IPS-20b (cell line): ENCODE data around the gene CCDC188.
"Not testable (repeated sequence)": the region's sequence is repeated elsewhere in the genome, so short reads cannot be mapped to it uniquely, and the experiment has no call there.

ENCODE experiments used
- H3K27ac ChIP-seq: one replicate; pipeline ENCODE4 v1.5.1; 2013; ENCODE audit warnings: low read length
- H3K27me3 ChIP-seq: 2 replicates; pipeline ENCODE4 v1.6.1; 2013; ENCODE audit warnings: mild to moderate bottlenecking, low read length, inconsistent platforms; ENCODE audit not compliant: insufficient read depth
- H3K36me3 ChIP-seq: 2 replicates; pipeline ENCODE4 v1.6.1; 2013; ENCODE audit warnings: low read depth, mild to moderate bottlenecking, inconsistent platforms, low read length, moderate library complexity; ENCODE audit not compliant: insufficient read depth
- H3K4me1 ChIP-seq: 2 replicates; pipeline ENCODE4 v1.6.1; 2013; ENCODE audit warnings: mild to moderate bottlenecking, control low read depth, inconsistent platforms, low read length, moderate library complexity; ENCODE audit not compliant: insufficient read depth
- H3K4me3 ChIP-seq: 2 replicates; pipeline ENCODE4 v1.5.1; 2013; ENCODE audit warnings: mild to moderate bottlenecking, low read length, inconsistent platforms
- H3K9ac ChIP-seq: 2 replicates; pipeline ENCODE4 v1.6.1; 2013; ENCODE audit warnings: low read depth, mild to moderate bottlenecking, inconsistent platforms, low read length, moderate library complexity
- H3K9me3 ChIP-seq: 2 replicates; pipeline ENCODE4 v1.6.1; 2013; ENCODE audit warnings: mild to moderate bottlenecking, low read depth, low read length, inconsistent platforms; ENCODE audit not compliant: insufficient read depth

Gene CCDC188

GRCh38 chr22:20164863-20165262 is 14.0 kb upstream of the CCDC188 start:
- Histone ChIP-seq H3K27ac (no peak overlapping the region), H3K9ac (no peak overlapping the region), H3K36me3 (no peaks in the 10 kb centered on the region), H3K9me3 (no peaks in the 10 kb centered on the region), H3K4me1 (no peaks in the 10 kb centered on the region), H3K27me3 (no peaks in the 10 kb centered on the region), H3K4me3 (no peak overlapping the region)

GRCh38 chr22:20160041-20160440 is 9.2 kb upstream of the CCDC188 start:
- no peaks in the 10 kb centered on the region for H3K9me3 ChIP-seq
- H3K36me3 ChIP-seq: no peaks in the 10 kb centered on the region
- peaks cover 3% of the 10 kb centered on the region; the same call in 1 of the 2 replicates for H3K4me1 ChIP-seq
- H3K27me3 ChIP-seq: no peaks in the 10 kb centered on the region
- H3K27ac ChIP-seq: no peak overlapping the region
- H3K9ac ChIP-seq: no peak overlapping the region
- H3K4me3 ChIP-seq: no peak overlapping the region

GRCh38 chr22:20159531-20159930 is 8.7 kb upstream of the CCDC188 start:
- H3K4me1 ChIP-seq, H3K27me3 ChIP-seq, H3K4me3 ChIP-seq, H3K9ac ChIP-seq, H3K27ac ChIP-seq, H3K9me3 ChIP-seq, H3K36me3 ChIP-seq: not testable (repeated sequence)

- peak overlapping the region; percentile 45; the same call in 1 of the 2 replicates for H3K9ac ChIP-seq
- H3K9me3 ChIP-seq: no peaks in the 10 kb centered on the region
- H3K27ac ChIP-seq: no peak overlapping the region
- H3K27me3 ChIP-seq: no peaks in the 10 kb centered on the region
- H3K36me3 ChIP-seq: no peaks in the 10 kb centered on the region
- peaks cover 3% of the 10 kb centered on the region; the same call in 1 of the 2 replicates for H3K4me1 ChIP-seq
- no peak overlapping the region for H3K4me3 ChIP-seq
These were observed 8.2 kb upstream of the CCDC188 start for GRCh38 chr22:20159076-20159475.

GRCh38 chr22:20158391-20159036 is 7.7 kb upstream of the CCDC188 start:
- no peak overlapping the region for H3K4me3 ChIP-seq
- H3K4me1 ChIP-seq: peaks cover 3% of the 10 kb centered on the region; the same call in 1 of the 2 replicates
- H3K9ac ChIP-seq: peak overlapping the region; percentile 45; the same call in 1 of the 2 replicates
- no peaks in the 10 kb centered on the region for H3K9me3 ChIP-seq
- H3K27ac ChIP-seq: no peak overlapping the region
- no peaks in the 10 kb centered on the region for H3K36me3 ChIP-seq
- no peaks in the 10 kb centered on the region for H3K27me3 ChIP-seq

GRCh38 chr22:20157430-20158183 is 6.8 kb upstream of the CCDC188 start:
- H3K27ac ChIP-seq: no peak overlapping the region
- H3K27me3 ChIP-seq: no peaks in the 10 kb centered on the region
- H3K9ac ChIP-seq: no peak overlapping the region
- no peak overlapping the region for H3K4me3 ChIP-seq
- H3K36me3 ChIP-seq: no peaks in the 10 kb centered on the region
- H3K9me3 ChIP-seq: no peaks in the 10 kb centered on the region
- H3K4me1 ChIP-seq: peaks cover 3% of the 10 kb centered on the region; the same call in 1 of the 2 replicates

- Histone ChIP-seq H3K9ac (no peak overlapping the region), H3K9me3 (no peaks in the 10 kb centered on the region), H3K27me3 (no peaks in the 10 kb centered on the region), H3K4me3 (no peak overlapping the region), H3K4me1 (peaks cover 3% of the 10 kb centered on the region; the same call in 1 of the 2 replicates), H3K27ac (no peak overlapping the region), H3K36me3 (no peaks in the 10 kb centered on the region)
These were observed 6.0 kb upstream of the CCDC188 start for GRCh38 chr22:20156611-20157429.

GRCh38 chr22:20156042-20156389 is 5.2 kb upstream of the CCDC188 start:
- Histone ChIP-seq H3K9ac (no peak overlapping the region), H3K27me3 (no peaks in the 10 kb centered on the region), H3K27ac (no peak overlapping the region), H3K9me3 (no peaks in the 10 kb centered on the region), H3K4me3 (no peak overlapping the region), H3K4me1 (peaks cover 3% of the 10 kb centered on the region; the same call in 1 of the 2 replicates), H3K36me3 (no peaks in the 10 kb centered on the region)

GRCh38 chr22:20155330-20156041 is 4.6 kb upstream of the CCDC188 start:
- H3K27ac ChIP-seq: no peak overlapping the region
- no peaks in the 10 kb centered on the region for H3K27me3 ChIP-seq
- no peaks in the 10 kb centered on the region for H3K36me3 ChIP-seq
- H3K9me3 ChIP-seq: no peaks in the 10 kb centered on the region
- H3K9ac ChIP-seq: no peak overlapping the region
- H3K4me1 ChIP-seq: peaks cover 3% of the 10 kb centered on the region; the same call in 1 of the 2 replicates
- no peak overlapping the region for H3K4me3 ChIP-seq

- H3K36me3 ChIP-seq: no peaks in the 10 kb centered on the region
- no peak overlapping the region for H3K4me3 ChIP-seq
- H3K9ac ChIP-seq: no peak overlapping the region
- H3K27me3 ChIP-seq: no peaks in the 10 kb centered on the region
- no peaks in the 10 kb centered on the region for H3K9me3 ChIP-seq
- H3K27ac ChIP-seq: no peak overlapping the region
- H3K4me1 ChIP-seq: peaks cover 3% of the 10 kb centered on the region; the same call in 1 of the 2 replicates
These were observed 3.8 kb upstream of the CCDC188 start for GRCh38 chr22:20154602-20155187.

- no peak overlapping the region for H3K4me3 ChIP-seq
- H3K4me1 ChIP-seq: peaks cover 3% of the 10 kb centered on the region; the same call in 1 of the 2 replicates
- no peaks in the 10 kb centered on the region for H3K9me3 ChIP-seq
- no peak overlapping the region for H3K9ac ChIP-seq
- H3K27me3 ChIP-seq: no peaks in the 10 kb centered on the region
- H3K36me3 ChIP-seq: no peaks in the 10 kb centered on the region
- H3K27ac ChIP-seq: no peak overlapping the region
These were observed 3.1 kb upstream of the CCDC188 start for GRCh38 chr22:20153945-20154344.
